ENCODE measurements around the gene SNRNP27.
"Not testable (repeated sequence)": the region's sequence is repeated elsewhere in the genome, so short reads cannot be mapped to it uniquely, and the experiment has no call there.

The SNRNP27 gene

DNA sequence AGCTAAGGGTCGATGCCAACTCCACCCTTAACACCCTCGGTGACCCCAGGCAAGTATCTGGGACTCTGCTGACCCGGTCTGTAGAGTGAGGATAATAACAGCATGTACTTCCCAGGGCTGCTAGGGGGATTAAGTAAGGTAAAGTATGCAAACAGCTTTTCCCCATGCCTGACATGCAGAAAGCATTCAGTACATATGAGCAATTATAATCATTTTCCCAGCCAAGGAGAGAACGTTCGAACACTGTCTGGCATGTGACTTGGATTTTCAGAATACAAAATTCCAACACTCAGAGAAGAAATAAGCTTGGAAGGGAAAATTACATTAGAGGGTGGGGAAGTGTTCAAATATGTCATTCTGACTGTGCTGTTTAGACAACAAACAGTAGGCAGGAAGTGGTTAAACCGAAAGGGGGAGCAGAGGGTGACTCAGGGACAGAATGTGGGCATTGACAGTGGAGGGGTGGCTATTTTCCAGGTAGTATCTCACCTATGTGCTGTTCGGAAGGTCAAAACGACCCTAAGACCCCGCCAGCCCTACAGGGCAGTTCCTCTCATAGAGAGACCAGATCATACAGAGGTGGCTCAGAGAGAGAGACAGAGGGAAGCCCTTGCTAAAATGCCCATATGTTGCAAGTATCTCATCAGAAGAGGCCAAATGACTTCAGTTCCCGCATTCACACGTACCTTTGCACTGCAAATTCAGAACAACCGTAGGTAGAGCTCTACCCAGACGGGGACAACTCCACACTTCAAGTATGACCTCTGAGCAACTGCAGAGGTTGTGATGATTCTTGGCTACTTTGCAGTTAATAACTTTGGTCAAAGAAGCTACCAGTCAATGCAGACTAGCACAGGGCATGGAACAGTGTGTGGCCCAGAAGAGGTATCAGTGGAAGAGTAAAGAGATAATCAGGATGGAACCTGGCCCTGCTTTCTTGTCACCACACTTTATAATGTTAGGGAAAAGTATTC is 52.9 kb downstream of the SNRNP27 start:
- peak; percentile 23 for DNase-seq (ENCODE audit: low spot score)

DNA sequence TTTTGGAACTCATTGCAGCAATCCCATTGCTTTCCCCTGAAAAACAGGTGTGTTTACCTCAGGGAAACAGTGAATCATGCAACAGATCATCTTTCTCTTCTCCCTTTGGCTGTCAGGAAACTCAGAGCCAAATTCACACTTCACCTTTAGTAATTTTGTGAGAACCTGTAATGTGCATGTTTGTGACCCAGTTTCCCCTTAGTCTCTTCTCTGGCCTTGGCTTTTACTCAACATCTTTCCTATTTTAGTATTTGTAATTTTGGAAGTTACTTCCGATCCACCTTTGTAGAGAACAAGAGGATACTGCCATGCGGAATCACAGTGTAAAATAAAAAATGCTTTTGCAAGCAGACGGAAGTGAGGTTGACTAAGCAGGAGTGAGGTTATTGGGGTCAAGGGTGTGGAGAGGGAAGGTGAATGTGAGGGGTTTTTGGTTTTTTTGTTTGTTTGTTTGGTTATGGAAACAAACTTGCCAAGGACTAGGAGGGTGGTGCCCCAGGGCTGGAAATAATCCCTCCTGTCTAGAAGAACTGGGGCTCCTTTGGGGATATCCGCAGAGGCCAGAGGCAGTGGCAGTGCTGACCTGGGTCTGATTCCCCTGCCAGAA is 53.7 kb downstream of the SNRNP27 start:
- no peak for DNase-seq (ENCODE audit: low spot score)

- no peak for DNase-seq (ENCODE audit: low spot score)
Measured at GRCh38 chr2:69948032-69948962, 54.5 kb downstream of the SNRNP27 start.

DNA sequence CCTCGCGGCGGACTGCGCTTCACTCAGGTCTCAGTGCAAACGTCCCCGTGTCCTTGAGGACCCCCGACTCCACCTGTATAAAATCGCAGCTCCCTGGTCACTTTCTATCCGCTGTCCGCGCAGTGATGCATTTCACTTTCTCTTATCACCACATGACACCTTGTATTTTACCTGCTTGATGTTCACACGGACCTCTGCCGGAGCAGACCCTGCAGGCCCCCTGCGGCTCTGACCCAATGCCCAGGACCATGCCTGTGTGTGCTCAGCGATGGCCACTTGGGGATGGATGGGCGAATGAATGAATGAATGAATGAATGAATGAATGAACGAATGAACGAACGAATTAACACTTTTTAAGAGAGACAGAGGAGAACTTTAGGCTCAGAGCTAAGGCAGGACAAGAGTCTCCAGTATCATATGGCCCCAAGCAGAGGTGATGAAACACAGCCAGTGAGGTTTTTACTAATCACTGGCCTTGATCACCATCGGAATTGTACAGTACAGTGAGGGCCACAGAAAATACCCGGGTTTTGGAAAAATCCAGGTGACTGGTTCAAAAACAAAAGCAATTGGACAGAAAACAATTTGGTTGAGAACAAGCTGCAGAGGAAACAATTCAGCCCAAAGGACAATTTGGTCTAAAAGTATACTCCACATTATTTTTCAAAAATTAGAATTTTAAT is 55.3 kb downstream of the SNRNP27 start:
- no peak for DNase-seq (ENCODE audit: low spot score)

DNA sequence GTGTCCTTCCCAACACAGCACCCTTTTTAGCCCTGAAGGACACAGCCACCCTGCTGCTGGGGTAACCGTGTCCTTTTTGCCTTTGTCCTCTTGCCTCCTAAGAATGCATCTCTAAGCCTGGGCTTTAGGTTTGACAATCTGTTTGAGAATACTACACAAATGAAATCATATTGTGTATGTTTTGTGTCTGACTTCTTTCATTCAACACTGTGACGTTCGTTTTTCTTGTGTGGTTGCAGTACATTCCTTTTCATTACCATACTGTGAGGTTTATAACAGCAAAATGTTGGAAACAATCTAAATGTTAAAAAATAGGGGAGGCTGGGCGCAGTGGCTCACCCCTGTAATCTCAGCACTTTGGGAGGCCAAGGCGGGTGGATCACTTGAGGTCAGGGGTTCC is 56.5 kb downstream of the SNRNP27 start:
- no peak for DNase-seq (ENCODE audit: low spot score)

GRCh38 chr2:69950671-69951070 is 56.9 kb downstream of the SNRNP27 start:
- not testable (repeated sequence) for DNase-seq (ENCODE audit: low spot score)

GRCh38 chr2:69952336-69953115 is 58.8 kb downstream of the SNRNP27 start:
- DNase-seq (ENCODE audit: low spot score), result no peak

DNA sequence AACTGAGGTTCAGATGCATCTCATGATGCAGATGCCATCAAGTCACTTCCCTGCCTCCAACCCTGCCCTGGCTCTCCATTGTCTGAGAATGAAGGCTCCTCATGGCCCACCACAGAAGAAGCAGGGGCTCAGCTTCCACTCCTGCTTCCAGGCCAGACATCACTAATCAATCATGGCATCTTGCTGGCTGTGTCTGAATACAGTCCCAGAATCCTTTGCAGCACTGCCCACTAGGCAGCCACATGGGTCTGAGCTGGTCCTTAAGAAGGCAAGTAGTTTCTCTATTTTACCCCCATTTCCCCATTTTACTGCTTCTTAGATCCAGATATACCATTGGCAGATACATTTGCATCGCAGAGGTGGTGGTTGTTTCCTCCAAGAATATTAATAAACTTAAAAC is 60.3 kb downstream of the SNRNP27 start:
- no peak for DNase-seq (ENCODE audit: low spot score)

Data from kidney capillary endothelial cell (primary cell).